ENCODE results near the gene MRPS9.
A peak's percentile ranks its signal among the peaks of the same experiment; 100 is the strongest.

The MRPS9 gene

DNA sequence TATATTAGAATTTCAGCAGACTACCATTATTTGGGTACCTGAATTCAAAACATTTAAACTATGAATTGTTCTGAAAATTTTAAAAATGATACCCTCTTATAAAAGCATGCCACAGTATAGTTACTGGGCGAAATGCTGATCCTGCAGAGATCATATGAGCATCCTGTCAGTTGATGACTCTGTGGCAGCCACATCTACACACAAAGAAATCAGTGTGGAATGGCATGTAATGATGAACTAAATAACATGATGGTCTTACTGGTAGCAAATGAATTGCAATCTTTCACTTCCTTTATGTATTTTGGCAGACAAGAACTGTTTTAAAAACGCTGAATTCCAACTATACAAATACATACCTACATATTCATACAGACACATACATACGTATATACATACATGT, 38.3 kb downstream of the MRPS9 start:
- TF ChIP-seq, protein P1, sequence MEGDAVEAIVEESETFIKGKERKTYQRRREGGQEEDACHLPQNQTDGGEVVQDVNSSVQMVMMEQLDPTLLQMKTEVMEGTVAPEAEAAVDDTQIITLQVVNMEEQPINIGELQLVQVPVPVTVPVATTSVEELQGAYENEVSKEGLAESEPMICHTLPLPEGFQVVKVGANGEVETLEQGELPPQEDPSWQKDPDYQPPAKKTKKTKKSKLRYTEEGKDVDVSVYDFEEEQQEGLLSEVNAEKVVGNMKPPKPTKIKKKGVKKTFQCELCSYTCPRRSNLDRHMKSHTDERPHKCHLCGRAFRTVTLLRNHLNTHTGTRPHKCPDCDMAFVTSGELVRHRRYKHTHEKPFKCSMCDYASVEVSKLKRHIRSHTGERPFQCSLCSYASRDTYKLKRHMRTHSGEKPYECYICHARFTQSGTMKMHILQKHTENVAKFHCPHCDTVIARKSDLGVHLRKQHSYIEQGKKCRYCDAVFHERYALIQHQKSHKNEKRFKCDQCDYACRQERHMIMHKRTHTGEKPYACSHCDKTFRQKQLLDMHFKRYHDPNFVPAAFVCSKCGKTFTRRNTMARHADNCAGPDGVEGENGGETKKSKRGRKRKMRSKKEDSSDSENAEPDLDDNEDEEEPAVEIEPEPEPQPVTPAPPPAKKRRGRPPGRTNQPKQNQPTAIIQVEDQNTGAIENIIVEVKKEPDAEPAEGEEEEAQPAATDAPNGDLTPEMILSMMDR (conservative IDR thresholded peaks at IDR 0.05; ENCODE audit: low read depth, low read length): no peak
- DNase-seq (ENCODE audit: low read depth): no peak
- no peak overlapping the region for H3K4me3 ChIP-seq (ENCODE audit: low read length)

DNA sequence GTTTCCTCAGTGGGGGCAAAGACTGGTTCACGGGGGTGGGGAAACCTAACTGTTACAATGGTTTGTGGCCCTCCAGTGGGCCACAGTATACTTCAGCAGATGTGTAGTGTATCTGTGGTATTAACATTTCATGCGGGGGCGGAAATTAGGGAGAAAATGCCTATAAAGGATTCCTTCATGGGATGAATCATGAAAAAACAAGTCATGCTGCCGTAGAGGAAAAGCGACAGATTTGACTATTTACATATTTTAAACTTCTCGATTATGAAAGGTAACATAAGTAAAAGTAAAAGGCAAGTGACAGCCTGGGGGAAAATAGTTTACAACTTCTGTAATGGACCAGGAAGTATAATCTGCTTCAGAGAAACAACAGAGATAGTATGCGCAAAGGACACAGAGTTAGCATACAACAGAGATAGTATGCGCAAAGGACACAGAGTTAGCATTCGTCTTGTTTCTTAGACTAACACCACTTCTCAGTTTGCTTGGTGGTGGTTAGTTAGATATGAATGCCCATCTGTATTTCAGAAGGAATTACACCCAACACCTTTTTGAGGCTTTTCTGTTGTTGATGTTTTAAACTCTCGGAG, 41.1 kb downstream of the MRPS9 start:
- TF ChIP-seq, protein P1 (conservative IDR thresholded peaks at IDR 0.05; ENCODE audit: low read depth, low read length): no peak
- DNase-seq (ENCODE audit: low read depth): no peak
- H3K4me3 ChIP-seq (ENCODE audit: low read length): no peak overlapping the region

DNA sequence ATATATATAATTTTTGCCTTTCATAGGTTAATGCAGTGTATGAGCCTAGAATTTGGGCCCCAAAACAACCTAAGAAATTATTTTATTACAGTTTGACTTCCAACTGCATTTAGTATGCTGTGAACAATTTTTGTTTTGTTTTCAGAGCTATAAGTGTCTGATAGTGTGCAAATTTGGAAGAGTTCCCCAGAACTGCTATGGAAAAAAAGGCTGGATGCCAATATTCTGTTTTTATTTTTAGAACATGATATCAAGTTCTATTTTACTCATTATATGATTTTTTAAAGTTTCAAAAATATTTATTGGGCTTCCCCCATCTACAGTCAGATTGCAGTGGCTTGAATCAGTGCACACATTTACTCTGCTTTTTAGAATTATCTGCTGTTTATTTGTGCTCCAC, 42.6 kb downstream of the MRPS9 start:
- TF ChIP-seq, protein P1 (conservative IDR thresholded peaks at IDR 0.05; ENCODE audit: low read depth, low read length): no peak
- DNase-seq (ENCODE audit: low read depth): no peak

DNA sequence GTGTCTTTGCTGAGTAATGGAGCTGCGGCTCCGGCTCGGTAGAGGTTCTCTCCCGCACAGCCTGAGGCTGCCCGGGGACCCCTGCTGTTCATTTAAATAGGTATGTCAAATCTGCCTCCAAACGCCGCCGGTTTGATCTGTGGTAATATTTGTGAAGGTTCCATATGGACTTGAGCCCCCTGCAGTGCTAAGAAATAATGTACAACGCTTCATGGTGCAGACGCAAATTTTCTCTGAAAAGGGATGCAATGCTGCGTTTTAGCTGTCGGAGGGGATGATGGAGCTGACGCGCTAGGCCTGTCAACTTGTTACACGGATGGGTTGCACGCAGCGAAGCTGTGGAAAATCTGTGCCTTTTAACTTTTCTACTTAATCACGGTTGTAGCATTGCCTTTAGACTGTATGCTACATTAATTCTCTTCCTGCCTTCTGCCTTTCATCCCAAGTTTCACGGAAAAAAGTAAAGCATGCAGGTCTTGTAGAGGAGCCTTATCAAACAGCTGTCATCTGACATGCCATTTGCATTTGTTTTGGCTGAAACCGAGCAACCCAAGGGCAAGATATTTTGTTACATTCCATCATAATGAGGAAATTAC, 43.2 kb downstream of the MRPS9 start:
- TF ChIP-seq, protein P1 (conservative IDR thresholded peaks at IDR 0.05; ENCODE audit: low read depth, low read length): no peak
- peak; percentile 2 for DNase-seq (ENCODE audit: low read depth)
- no peak overlapping the region for H3K4me3 ChIP-seq (ENCODE audit: low read length)

More for the DNA sequence above, 42.6 kb downstream of the MRPS9 start:
- H3K4me3 ChIP-seq (ENCODE audit: low read length): no peak overlapping the region

DNA sequence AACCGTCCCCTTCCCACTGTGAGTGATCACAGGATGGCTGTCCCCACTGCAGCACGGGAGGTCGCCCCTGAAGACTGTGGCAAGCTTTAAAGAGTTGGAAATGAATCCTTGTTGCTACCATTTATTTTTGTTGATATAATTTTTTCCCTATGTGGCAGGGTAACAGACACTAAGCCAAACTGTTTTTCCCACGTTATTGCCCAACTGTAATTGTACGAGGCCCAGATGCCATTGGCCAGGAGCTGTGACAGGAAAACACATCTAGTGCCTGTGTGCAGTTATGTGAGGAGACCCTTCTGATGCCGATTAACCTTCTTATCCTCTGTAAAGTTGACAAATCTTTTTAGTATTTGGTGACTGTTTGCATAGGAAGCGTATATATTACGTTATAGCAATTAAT, 44.2 kb downstream of the MRPS9 start:
- DNase-seq (ENCODE audit: low read depth): no peak
- TF ChIP-seq, protein P1 (conservative IDR thresholded peaks at IDR 0.05; ENCODE audit: low read depth, low read length): no peak

DNA sequence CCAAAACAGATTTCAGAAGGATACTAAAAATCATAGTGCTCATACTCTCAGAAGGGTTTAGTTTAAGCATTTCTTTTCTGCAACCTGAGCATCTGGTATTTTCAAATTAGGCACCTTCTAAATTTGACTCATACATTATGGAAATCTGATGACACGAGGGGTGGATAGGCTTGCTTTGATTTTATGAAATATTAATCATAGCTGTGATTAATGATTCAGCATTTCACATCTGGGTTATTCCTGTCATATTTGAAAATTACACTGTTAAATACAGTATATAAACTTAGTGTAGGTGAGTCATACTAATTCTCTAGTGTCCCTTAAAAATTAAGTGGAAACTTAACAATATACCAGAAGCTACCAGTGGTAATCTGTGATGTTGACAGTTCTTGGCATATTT, 47.7 kb downstream of the MRPS9 start:
- TF ChIP-seq, protein P1 (conservative IDR thresholded peaks at IDR 0.05; ENCODE audit: low read depth, low read length): no peak
- H3K4me3 ChIP-seq (ENCODE audit: low read length): no peak overlapping the region
- DNase-seq (ENCODE audit: low read depth): no peak

More for the DNA sequence above, 44.2 kb downstream of the MRPS9 start:
- no peak overlapping the region for H3K4me3 ChIP-seq (ENCODE audit: low read length)

DNA sequence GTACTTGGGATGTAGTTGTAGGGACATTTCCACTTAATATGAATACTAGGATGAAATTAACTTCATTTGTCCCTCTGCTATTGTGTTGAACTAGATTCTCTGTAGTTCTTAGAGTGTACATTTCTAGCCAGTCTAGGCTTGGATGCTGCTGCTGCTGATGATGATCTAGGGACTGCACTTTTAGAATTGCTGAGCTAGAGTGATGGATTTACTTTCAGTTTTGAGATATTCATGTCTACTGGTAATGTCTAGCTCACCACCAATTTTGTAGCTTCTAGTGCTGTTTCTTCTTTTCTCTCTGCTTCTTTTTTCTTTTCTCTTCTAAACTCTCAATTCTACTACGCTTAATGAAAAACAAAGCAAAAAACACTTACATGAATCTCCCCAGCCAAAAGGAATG, 49.4 kb downstream of the MRPS9 start:
- TF ChIP-seq, protein P1 (conservative IDR thresholded peaks at IDR 0.05; ENCODE audit: low read depth, low read length): no peak
- no peak for DNase-seq (ENCODE audit: low read depth)

More for the DNA sequence above, 49.4 kb downstream of the MRPS9 start:
- no peak overlapping the region for H3K4me3 ChIP-seq (ENCODE audit: low read length)

Data from retinal pigment epithelial cell (primary cell).